Glomerular visceral epithelial cell (primary cell): ENCODE data around the gene USP20.

Experiments used
- DNase-seq: peaks from one replicate; pipeline ENCODE4 v3.0.0-alpha.2; 2016; ENCODE audit errors: extremely low spot score

Gene USP20

DNA sequence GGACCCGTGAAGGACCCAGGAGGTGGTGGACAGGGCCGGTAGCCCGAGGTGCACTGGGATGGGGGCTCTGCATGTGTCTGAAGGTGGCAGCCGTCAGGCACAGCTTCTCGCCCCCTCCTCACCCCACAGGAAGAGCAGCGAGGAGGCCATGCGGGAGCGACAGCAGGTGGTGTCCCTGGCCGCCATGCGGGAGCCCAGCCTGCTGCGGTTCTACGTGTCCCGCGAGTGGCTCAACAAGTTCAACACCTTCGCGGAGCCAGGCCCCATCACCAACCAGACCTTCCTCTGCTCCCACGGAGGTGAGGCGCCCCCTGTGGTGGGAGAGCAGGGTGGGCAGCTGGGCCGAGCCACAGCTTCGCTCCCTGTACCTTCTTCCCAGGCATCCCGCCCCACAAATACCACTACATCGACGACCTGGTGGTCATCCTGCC lies 39.9 kb downstream of the USP20 start:
- no peak for DNase-seq

GRCh38 chr9:129875687-129876395 lies 40.6 kb downstream of the USP20 start:
- DNase-seq: no peak

- no peak for DNase-seq
Observed at GRCh38 chr9:129876815-129877214, 41.6 kb downstream of the USP20 start.

- no peak for DNase-seq
Observed at GRCh38 chr9:129878291-129878690, 43.0 kb downstream of the USP20 start.

DNA sequence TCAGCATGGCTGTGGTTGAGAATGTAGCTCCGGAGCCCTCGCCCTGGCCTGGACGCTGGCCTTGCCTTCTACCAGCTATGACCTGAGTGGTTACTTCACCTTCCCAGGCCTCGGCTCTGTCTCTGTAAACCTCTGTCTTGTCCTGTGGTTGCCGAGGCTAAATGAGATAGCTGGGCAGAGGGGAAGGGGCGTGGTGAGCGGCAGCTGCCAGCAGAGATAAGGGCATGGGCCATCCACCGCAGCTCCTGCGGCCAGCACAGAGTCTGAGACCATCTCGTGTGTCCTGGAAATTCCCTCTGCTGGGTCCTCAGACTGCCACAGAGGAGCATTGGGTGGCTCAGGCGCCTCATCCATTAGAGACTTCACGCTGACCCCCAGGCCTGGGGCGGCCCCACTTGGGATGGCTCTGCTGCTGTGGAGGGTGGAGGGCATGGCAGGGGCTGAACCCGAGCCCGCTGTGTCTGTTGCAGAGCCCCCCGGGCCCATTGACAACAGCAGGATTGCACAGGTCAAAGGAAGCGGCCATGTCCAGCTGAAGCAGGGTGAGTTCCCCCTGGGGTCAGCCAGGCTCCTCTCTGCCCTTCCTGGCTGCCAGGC lies 43.9 kb downstream of the USP20 start:
- no peak for DNase-seq

- no peak for DNase-seq
Observed at GRCh38 chr9:129879991-129880653, 44.9 kb downstream of the USP20 start.

DNA sequence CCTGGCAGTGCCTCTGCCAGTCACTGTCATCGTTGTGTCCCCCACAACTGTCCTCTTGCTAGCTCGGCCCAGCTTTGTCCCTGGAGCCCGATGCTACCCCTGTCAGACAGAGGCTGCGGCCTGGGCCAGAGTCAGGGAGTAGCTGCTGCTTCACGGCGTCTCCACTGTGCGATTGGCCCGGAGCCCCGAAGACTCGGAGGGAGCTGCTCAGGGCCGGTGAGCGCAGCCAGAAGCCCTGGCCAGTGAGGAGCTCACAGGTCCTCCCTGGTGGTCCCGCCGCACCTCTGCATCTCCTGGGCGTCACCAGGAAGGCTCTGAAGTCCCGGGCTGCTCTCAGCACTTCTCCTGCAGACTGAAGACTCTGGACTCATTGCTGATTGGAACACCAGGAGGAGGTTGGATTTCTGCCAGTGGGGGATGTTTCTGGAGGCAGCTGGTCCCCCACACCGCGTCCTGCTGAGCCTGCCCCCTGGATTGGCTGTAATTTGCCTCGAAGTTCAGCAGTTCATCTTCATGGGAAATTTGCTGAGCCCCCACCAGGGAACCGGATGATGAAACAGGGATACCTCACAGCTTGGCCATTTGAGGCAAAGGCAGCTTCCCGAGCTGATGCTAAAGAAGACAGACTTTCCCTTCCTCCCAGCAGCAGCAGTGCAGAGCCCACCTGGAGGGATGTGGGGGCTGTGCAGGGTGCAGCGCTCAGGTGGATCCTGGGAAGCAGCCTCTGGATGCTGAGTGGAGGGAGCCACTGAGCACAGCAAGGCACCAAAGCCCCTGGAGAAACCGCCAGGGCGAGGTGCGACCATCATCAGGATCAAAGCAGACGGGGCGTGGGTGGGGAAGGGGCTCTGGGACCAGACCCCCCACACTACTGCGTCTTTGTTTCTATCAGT lies 45.6 kb downstream of the USP20 start:
- no peak for DNase-seq

DNA sequence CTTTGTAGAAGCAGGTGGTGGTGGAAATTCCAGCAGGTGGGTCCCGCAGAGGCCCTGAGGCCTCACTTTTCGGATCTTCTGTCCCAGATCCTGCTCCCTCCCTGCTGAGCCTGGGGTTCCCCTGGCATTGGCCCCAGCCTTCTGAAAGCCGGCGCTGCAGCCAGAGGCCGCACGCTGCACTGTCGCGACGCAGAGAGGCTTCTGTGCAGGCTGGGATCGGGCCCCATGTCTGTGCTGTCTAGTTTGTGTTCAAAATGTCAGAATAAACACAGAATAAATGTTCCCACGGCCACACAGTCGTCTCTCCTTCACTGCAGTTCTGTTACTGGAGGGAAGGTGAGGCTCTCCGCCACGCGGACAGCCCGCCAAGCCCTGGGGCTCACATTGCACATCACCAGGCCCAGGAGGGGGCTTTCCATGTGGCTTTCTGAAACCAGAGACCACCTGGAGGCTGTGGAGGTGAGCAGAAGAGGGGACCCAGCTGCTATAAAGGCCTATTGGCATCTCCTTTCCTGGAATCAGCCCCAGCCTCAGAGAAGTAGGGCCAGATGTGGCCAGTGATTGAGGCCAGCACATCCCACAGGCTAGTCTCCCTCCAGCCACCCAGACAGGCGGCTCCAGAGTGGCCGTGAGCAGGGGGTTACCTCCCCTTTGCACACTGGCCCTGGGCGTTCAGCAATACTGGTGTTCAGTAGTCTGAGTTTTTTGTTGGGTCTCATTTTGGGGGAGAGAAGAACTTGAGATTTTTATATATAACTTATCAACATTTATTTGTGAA lies 46.5 kb downstream of the USP20 start:
- no peak for DNase-seq

GRCh38 chr9:129884220-129885017 lies 49.2 kb downstream of the USP20 start:
- peak; percentile 90 for DNase-seq

DNA sequence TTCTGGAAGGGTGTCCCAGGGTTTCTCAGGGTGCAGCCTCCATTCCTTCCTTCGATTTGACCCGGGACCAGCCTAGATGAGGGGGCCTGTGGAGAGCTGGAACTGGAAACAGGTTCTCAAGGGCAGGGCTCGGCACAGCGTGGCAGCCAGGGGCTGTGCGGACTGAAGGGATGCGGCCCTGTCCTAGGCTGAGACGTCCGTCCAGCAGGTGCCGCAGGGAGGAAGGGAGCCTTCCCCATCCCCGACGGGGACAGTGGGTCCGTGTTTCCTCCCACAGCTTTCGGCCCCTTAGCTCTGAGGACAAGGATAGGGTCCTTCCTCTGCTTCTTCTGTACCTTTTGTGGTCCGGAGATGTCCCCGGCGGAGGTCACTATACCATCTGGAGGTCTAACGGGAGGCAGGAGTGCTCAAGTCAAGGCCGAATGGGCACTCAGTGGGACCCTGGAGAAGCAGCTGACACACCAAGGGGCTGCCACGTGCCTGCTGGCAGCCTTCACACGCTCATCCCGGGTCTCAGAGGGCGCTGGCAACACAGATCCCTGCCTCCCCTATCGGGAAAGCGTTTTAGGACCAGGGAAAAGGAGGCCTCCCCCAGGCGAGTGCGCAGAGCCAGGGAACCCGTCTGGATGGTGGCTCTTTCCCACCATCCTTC lies 49.9 kb downstream of the USP20 start:
- DNase-seq: peak; percentile 9

- peak; percentile 95 for DNase-seq
Observed at GRCh38 chr9:129885670-129886106, 50.4 kb downstream of the USP20 start.

GRCh38 chr9:129886226-129887174 lies 51.2 kb downstream of the USP20 start:
- no peak for DNase-seq

DNA sequence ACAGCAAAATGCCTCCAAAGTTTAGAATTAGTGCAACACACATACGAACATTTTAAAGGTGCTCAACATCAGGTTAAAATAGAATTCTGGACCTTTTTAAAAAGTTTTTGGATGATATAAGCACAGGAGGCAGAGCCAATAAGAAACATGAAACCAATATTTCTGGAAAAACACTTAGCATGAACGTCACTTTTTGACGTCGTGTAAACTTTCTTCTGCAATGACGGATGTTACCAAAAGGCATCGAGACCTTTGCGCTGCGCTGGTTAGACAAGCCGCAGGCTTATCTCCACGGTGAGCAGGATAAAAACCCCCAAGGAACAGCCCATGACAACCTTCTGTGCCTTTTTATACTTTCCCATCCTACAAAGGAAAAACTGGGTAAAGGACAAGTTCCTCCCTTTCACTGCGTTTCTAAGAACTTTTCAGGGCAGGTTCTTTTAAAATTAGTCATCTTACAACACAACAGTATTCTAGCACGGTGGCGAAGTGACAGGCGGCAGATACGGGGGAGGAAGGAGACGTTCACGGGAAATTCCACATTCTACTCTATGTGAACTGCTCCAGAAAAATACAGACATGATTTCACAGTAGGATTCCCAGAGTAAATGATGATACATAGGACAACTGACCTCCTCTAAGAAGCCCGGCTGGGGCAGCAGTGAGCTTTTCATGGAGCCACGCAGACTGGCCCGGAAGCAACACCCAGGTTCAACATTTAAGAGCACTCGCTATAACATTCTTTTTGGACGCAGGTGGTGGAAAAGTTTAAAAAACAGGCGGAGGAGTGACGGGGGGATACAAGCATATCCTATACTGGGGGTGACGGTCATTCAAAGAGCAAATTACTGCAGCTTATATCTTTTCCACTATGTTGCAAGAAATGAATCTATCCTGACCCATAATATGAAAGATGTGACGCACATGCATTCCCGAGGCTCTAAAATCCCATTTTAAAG lies 52.4 kb downstream of the USP20 start:
- DNase-seq: peak; percentile 61

- DNase-seq: no peak
Observed at GRCh38 chr9:129888293-129889121, 53.2 kb downstream of the USP20 start.

DNA sequence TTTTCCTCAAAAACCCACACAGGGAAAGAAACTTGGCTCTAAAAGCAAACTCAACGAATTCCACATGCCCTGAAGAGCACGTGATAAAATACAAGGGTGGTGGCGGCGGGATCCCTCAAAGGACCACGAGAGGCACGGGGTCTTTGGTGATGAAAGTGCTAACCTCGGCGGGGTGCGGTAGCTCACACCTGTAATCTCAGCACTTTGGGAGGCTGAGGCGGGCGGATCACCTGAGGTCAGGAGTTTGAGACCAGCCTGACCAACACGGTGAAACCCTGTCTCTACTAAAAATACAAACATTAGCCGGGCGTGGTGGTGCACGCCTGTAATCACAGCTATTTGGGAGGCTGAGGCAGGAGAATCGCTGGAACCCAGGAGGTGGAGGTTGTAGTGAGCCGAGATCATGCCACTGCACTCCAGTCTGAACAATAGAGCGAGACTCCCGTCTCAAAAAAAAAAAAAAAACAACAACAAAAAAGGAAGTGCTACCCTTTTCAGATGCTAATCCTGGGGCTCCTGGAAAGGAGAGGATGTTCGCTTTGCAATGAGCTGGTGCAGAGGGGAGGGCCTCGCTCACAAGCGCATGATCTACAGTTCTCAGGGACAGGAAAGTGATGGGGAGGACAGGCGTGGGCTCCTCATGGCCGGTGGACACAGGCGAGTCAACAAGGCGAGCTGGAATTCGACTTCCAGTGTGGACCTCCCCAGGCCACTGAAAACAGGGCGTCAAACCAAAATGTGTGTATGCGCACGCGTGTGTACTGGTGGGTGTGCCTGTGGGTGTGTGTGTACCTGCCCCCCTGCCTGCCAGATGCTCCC lies 54.1 kb downstream of the USP20 start:
- DNase-seq: no peak
